ENCODE measurements around the gene PIP4P1.
"Not testable (repeated sequence)": the region's sequence is repeated elsewhere in the genome, so short reads cannot be mapped to it uniquely, and the experiment has no call there.

The PIP4P1 gene

GRCh38 chr14:20461225-20462141 lies at the start of gene PIP4P1:
PIP4P1 (minus strand) TSS chr14:20461434; CDS start chr14:20461325, 109 bp downstream.
- TF ChIP-seq ZNF274 (IDR thresholded peaks at IDR 0.05; ENCODE audit: low read depth, low read length) = no peak

GRCh38 chr14:20508367-20508766 lies 47.1 kb upstream of the PIP4P1 start:
- no peak overlapping the region for H3K4me3 ChIP-seq (ENCODE audit: low read length)
- no peak for TF ChIP-seq ZNF274 (IDR thresholded peaks at IDR 0.05; ENCODE audit: low read depth, low read length)

More at GRCh38 chr14:20461225-20462141, at the start of gene PIP4P1:
- peak within 1 kb of the TSS; percentile 95 for H3K4me3 ChIP-seq (ENCODE audit: low read length)

- H3K4me3 ChIP-seq (ENCODE audit: low read length) = not testable (repeated sequence)
Measured at GRCh38 chr14:20507537-20507936, 46.3 kb upstream of the PIP4P1 start.

GRCh38 chr14:20506752-20507151 lies 45.5 kb upstream of the PIP4P1 start:
- H3K4me3 ChIP-seq (ENCODE audit: low read length) = not testable (repeated sequence)

GRCh38 chr14:20506276-20506675 lies 45.0 kb upstream of the PIP4P1 start:
- not testable (repeated sequence) for H3K4me3 ChIP-seq (ENCODE audit: low read length)

GRCh38 chr14:20503898-20504297 lies 42.7 kb upstream of the PIP4P1 start:
- TF ChIP-seq ZNF274 (IDR thresholded peaks at IDR 0.05; ENCODE audit: low read depth, low read length) = no peak
- no peak overlapping the region for H3K4me3 ChIP-seq (ENCODE audit: low read length)

GRCh38 chr14:20501346-20501745 lies 40.1 kb upstream of the PIP4P1 start:
- TF ChIP-seq ZNF274 (IDR thresholded peaks at IDR 0.05; ENCODE audit: low read depth, low read length) = no peak
- no peak overlapping the region for H3K4me3 ChIP-seq (ENCODE audit: low read length)

GRCh38 chr14:20499881-20500280 lies 38.6 kb upstream of the PIP4P1 start:
- no peak for TF ChIP-seq ZNF274 (IDR thresholded peaks at IDR 0.05; ENCODE audit: low read depth, low read length)

GRCh38 chr14:20499108-20499507 lies 37.9 kb upstream of the PIP4P1 start:
- TF ChIP-seq ZNF274 (IDR thresholded peaks at IDR 0.05; ENCODE audit: low read depth, low read length) = no peak
- no peak overlapping the region for H3K4me3 ChIP-seq (ENCODE audit: low read length)

More at GRCh38 chr14:20499881-20500280, 38.6 kb upstream of the PIP4P1 start:
- no peak overlapping the region for H3K4me3 ChIP-seq (ENCODE audit: low read length)

- H3K4me3 ChIP-seq (ENCODE audit: low read length) = no peak overlapping the region
Measured at GRCh38 chr14:20498622-20499021, 37.4 kb upstream of the PIP4P1 start.

GRCh38 chr14:20494935-20495766 lies 33.9 kb upstream of the PIP4P1 start:
- TF ChIP-seq ZNF274 (IDR thresholded peaks at IDR 0.05; ENCODE audit: low read depth, low read length) = no peak
- no peak overlapping the region for H3K4me3 ChIP-seq (ENCODE audit: low read length)

More at GRCh38 chr14:20498622-20499021, 37.4 kb upstream of the PIP4P1 start:
- TF ChIP-seq ZNF274 (IDR thresholded peaks at IDR 0.05; ENCODE audit: low read depth, low read length) = no peak

GRCh38 chr14:20493634-20494033 lies 32.4 kb upstream of the PIP4P1 start:
- TF ChIP-seq ZNF274 (IDR thresholded peaks at IDR 0.05; ENCODE audit: low read depth, low read length) = no peak
- H3K4me3 ChIP-seq (ENCODE audit: low read length) = no peak overlapping the region

GRCh38 chr14:20492486-20492885 lies 31.3 kb upstream of the PIP4P1 start:
- TF ChIP-seq ZNF274 (IDR thresholded peaks at IDR 0.05; ENCODE audit: low read depth, low read length) = no peak
- no peak overlapping the region for H3K4me3 ChIP-seq (ENCODE audit: low read length)

- no peak overlapping the region for H3K4me3 ChIP-seq (ENCODE audit: low read length)
- TF ChIP-seq ZNF274 (IDR thresholded peaks at IDR 0.05; ENCODE audit: low read depth, low read length) = no peak
Measured at GRCh38 chr14:20490563-20490962, 29.3 kb upstream of the PIP4P1 start.

Measured in GM08714 (cell line).